ENCODE measurements around the gene SUN1. TPM values are rescaled to one million over a fixed set of nuclear protein-coding genes. Genes with fewer than 3 reads are reported as not detected.

The SUN1 gene
- total and polyA plus RNA-seq, 2 of the 8 experiments (the other 6 are each of a cell fraction or from before 2014, with no cell fraction given) = 108 to 158 TPM

- Histone ChIP-seq H4K8ac (ENCODE audit: extremely low read depth, insufficient read depth, low read length) (no peak overlapping the region), H4K91ac (replicated peaks; ENCODE audit: insufficient read length, low read length) (no peak overlapping the region), H3K9ac (replicated peaks in 1 of 4; ENCODE audit: extremely low read depth in 1 of 4, low read depth in 3 of 4, low read length in 3 of 4) (no peak overlapping the region), H3K9me3 (ENCODE audit: insufficient read depth in 2 of 2, low read depth in 1 of 2, low read length in 1 of 2) (peaks cover 3 to 6% of the 10 kb centered on the region in 2 experiments; a peak in 2 of 4 replicates), H2BK12ac (ENCODE audit: low read depth, low read length) (no peak overlapping the region), H3K4me2 (ENCODE audit: insufficient read depth in 1 of 2, low read depth in 2 of 2, low read length in 2 of 2) (no peak overlapping the region), H2BK120ac (replicated peaks; ENCODE audit: low read depth, low read length) (no peak overlapping the region), H3K27ac (ENCODE audit: low read depth, low read length) (no peak overlapping the region), H3K23ac (ENCODE audit: insufficient read length) (no peak overlapping the region), H3K56ac (replicated peaks; ENCODE audit: insufficient read length, low read depth, low read length) (no peak overlapping the region), H2BK5ac (ENCODE audit: low read depth, low read length) (no peak overlapping the region), H2BK20ac (ENCODE audit: low read length) (no peak overlapping the region), H3K36me3 (ENCODE audit: control insufficient read depth in 2 of 4, insufficient read depth in 4 of 4, low read length in 3 of 4) (no peaks in the 10 kb centered on the region), H3K14ac (ENCODE audit: insufficient read length) (no peak overlapping the region), H3K4me3 (ENCODE audit: extremely low read depth in 1 of 4, insufficient read depth in 2 of 4, low read depth in 3 of 4, low read length in 4 of 4) (no peak overlapping the region), H2AFZ (ENCODE audit: low read length) (no peak overlapping the region), H4K20me1 (replicated peaks in 1 of 2; ENCODE audit: control insufficient read depth in 1 of 2, insufficient read depth in 2 of 2, low read length in 2 of 2) (no peaks in the 10 kb centered on the region), H3K23me2 (ENCODE audit: low read depth, low read length) (no peaks in the 10 kb centered on the region), H2BK15ac (ENCODE audit: low read length) (no peak overlapping the region), H4K5ac (ENCODE audit: insufficient read length, low read depth, low read length) (no peak overlapping the region), H3K79me1 (ENCODE audit: low read depth, low read length) (no peaks in the 10 kb centered on the region), H3K79me2 (ENCODE audit: control insufficient read depth in 1 of 2, insufficient read depth in 2 of 2, low read length in 2 of 2) (no peaks in the 10 kb centered on the region), H3K4ac (replicated peaks; ENCODE audit: insufficient read length, low read depth, low read length) (no peak overlapping the region), H3K27me3 (replicated peaks in 1 of 4; ENCODE audit: control insufficient read depth in 3 of 4, extremely low read depth in 1 of 4, insufficient read depth in 3 of 4, low read length in 3 of 4) (no peaks in the 10 kb centered on the region), H3K18ac (ENCODE audit: extremely low read depth, low read length) (no peak overlapping the region), H3K4me1 (replicated peaks in 1 of 4; ENCODE audit: control insufficient read depth in 3 of 4, insufficient read depth in 4 of 4, low read length in 3 of 4) (no peaks in the 10 kb centered on the region), H2AK5ac (ENCODE audit: low read depth, low read length) (no peak overlapping the region)
- ChIA-PET POLR2A (ENCODE audit: partially characterized antibody) (interaction anchor here (0.9 to 1.5 kb wide), 3 partner anchors 9 to 18 kb away, joined by 3 to 4 read pairs (median 3); no protein-coding TSS in a partner anchor), CTCF (ENCODE audit: partially characterized antibody) (interaction anchor here (0.6 to 1.8 kb wide), 10 partner anchors 8 to 205 kb away, joined by 3 to 7 read pairs (median 3); no protein-coding TSS in a partner anchor)
- TF ChIP-seq RFX5 (IDR thresholded peaks at IDR 0.05; ENCODE audit: borderline replicate concordance, low read depth, low read length) (no peak), SIX5 (IDR thresholded peaks at IDR 0.05; ENCODE audit: low read depth, low read length) (no peak), CHD2 (IDR thresholded peaks at IDR 0.05; ENCODE audit: low read length) (no peak), ATF2 (IDR thresholded peaks at IDR 0.05; ENCODE audit: low read length) (no peak)
- DNase-seq (ENCODE audit: low read depth in 1 of 2, low spot score in 2 of 2) (no peak), FAIRE-seq (no peak)
- WGBS, 2 experiments (ENCODE audit: extremely low coverage in 1 of 2, insufficient coverage in 1 of 2, insufficient read length in 1 of 2, insufficient replicate concordance in 2 of 2, low coverage in 1 of 2, low lambda C conversion rate in 2 of 2, missing lambda C conversion rate in 1 of 2) = 96% methylated on average over 12 of the region's 12 CpGs; no CpG with 5 or more reads in 1 of the 2 experiments
Observed at GRCh38 chr7:798921-799470, 33.3 kb upstream of the SUN1 start.
